Measurements from ENCODE around the gene ADAM22.

The ADAM22 gene

GRCh38 chr7:88106434-88106833 is 172.4 kb downstream of the ADAM22 start:
- H3K27ac ChIP-seq: no peak overlapping the region
- TF ChIP-seq ZFX (IDR thresholded peaks at IDR 0.05; ENCODE audit: borderline replicate concordance): no peak
- TF ChIP-seq, protein P1, sequence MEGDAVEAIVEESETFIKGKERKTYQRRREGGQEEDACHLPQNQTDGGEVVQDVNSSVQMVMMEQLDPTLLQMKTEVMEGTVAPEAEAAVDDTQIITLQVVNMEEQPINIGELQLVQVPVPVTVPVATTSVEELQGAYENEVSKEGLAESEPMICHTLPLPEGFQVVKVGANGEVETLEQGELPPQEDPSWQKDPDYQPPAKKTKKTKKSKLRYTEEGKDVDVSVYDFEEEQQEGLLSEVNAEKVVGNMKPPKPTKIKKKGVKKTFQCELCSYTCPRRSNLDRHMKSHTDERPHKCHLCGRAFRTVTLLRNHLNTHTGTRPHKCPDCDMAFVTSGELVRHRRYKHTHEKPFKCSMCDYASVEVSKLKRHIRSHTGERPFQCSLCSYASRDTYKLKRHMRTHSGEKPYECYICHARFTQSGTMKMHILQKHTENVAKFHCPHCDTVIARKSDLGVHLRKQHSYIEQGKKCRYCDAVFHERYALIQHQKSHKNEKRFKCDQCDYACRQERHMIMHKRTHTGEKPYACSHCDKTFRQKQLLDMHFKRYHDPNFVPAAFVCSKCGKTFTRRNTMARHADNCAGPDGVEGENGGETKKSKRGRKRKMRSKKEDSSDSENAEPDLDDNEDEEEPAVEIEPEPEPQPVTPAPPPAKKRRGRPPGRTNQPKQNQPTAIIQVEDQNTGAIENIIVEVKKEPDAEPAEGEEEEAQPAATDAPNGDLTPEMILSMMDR (IDR thresholded peaks at IDR 0.05): no peak

DNA sequence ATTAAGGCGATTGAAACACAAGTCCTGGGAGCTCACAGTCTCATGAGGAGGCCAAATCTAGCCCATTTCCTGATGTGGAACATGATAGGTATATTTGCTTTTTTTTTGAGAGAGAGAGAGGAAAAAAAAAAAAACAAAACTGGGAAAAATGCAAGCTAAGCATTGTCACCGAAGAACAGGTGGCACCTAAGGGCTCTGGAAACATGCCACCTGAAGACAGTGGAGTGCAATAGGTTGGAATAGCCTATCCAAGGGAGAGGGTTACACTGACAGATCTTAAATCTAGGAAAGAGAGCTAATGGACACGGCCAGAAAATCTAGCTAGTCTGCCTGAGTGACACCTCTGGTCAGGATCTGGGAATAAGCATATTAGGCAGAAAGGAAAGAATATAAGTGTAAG is 175.6 kb downstream of the ADAM22 start:
- no peak overlapping the region for H3K27ac ChIP-seq
- TF ChIP-seq ZFX (IDR thresholded peaks at IDR 0.05; ENCODE audit: borderline replicate concordance): no peak
- TF ChIP-seq, protein P1 (IDR thresholded peaks at IDR 0.05): no peak

GRCh38 chr7:88111140-88111743 is 177.2 kb downstream of the ADAM22 start:
- H3K27ac ChIP-seq: no peak overlapping the region
- TF ChIP-seq, protein P1 (IDR thresholded peaks at IDR 0.05): peak; percentile 78
- TF ChIP-seq ZFX (IDR thresholded peaks at IDR 0.05; ENCODE audit: borderline replicate concordance): no peak

DNA sequence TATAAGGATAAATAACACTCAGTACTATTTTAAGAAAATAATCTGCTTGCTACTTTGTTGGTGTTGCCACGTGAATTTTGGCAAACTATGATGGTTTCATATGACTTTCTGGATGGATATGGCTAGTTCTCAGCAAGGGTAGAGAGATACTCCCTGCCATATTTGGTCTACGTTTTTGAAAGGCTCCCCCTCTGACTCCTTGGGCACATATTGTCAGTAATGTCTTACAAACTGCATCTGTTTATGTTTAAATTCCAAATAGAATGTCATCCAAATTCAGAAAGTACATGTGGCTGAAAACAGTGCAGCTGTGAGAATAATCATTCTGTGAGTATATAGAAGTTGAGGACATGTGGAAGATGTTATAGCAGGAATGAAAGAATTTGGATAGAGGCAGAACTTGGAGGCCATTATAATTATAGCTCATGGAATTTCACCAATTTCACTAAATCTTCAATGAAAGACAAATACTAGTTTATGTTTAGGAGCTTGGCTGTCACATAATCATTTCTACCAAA is 178.0 kb downstream of the ADAM22 start:
- H3K27ac ChIP-seq: no peak overlapping the region
- TF ChIP-seq, protein P1 (IDR thresholded peaks at IDR 0.05): no peak
- no peak for TF ChIP-seq ZFX (IDR thresholded peaks at IDR 0.05; ENCODE audit: borderline replicate concordance)

GRCh38 chr7:88115258-88115796 is 181.3 kb downstream of the ADAM22 start:
- no peak overlapping the region for H3K27ac ChIP-seq
- TF ChIP-seq, protein P1 (IDR thresholded peaks at IDR 0.05): no peak
- TF ChIP-seq ZFX (IDR thresholded peaks at IDR 0.05; ENCODE audit: borderline replicate concordance): no peak

- TF ChIP-seq, protein P1 (IDR thresholded peaks at IDR 0.05): no peak
- no peak for TF ChIP-seq ZFX (IDR thresholded peaks at IDR 0.05; ENCODE audit: borderline replicate concordance)
- H3K27ac ChIP-seq: no peak overlapping the region
Observed at GRCh38 chr7:88115816-88116215, 181.8 kb downstream of the ADAM22 start.

GRCh38 chr7:88116235-88116795 is 182.3 kb downstream of the ADAM22 start:
- TF ChIP-seq ZFX (IDR thresholded peaks at IDR 0.05; ENCODE audit: borderline replicate concordance): no peak
- TF ChIP-seq, protein P1 (IDR thresholded peaks at IDR 0.05): no peak
- no peak overlapping the region for H3K27ac ChIP-seq

Measured in 22Rv1 (cell line).